ENCODE results near the gene TACC3. TPM values are rescaled to one million over a fixed set of nuclear protein-coding genes. Genes with fewer than 3 reads are reported as not detected.

TACC3 gene
- polyA plus RNA-seq, 1 of the 3 experiments (the other 2 are of a cell fraction): 49.5 TPM

DNA sequence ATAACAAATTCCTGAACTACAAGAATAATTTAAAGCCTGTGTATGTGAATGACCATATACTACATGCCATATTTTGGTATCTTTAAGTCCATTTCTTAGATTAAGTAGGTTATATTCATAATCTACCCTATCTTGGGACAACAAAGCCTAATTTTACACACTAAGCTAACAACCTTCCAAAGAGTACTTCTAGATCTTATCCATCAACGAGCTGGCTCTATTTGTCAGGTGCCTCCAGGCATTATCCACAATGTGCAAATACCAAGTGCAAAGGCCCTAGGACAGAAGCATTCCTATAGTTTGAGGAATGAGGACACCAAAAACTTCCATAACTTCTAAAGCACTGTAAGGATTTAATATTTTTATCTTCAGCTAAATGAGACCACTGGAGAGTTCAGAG is 12.7 kb upstream of the TACC3 start (continued):
- TF ChIP-seq SIN3A (IDR thresholded peaks at IDR 0.05; ENCODE audit: borderline replicate concordance, low read depth, low read length) (no peak), GABPA (IDR thresholded peaks at IDR 0.05; ENCODE audit: low read depth) (no peak), FOXM1 (IDR thresholded peaks at IDR 0.05; ENCODE audit: low read depth) (no peak)
- TF ChIP-seq, protein P1, sequence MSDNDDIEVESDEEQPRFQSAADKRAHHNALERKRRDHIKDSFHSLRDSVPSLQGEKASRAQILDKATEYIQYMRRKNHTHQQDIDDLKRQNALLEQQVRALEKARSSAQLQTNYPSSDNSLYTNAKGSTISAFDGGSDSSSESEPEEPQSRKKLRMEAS (IDR thresholded peaks at IDR 0.05; ENCODE audit: low read depth): no peak
- TF ChIP-seq, protein P2, sequence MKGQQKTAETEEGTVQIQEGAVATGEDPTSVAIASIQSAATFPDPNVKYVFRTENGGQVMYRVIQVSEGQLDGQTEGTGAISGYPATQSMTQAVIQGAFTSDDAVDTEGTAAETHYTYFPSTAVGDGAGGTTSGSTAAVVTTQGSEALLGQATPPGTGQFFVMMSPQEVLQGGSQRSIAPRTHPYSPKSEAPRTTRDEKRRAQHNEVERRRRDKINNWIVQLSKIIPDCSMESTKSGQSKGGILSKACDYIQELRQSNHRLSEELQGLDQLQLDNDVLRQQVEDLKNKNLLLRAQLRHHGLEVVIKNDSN (IDR thresholded peaks at IDR 0.05; ENCODE audit: borderline replicate concordance, low read depth): no peak
- TF ChIP-seq, protein P3, sequence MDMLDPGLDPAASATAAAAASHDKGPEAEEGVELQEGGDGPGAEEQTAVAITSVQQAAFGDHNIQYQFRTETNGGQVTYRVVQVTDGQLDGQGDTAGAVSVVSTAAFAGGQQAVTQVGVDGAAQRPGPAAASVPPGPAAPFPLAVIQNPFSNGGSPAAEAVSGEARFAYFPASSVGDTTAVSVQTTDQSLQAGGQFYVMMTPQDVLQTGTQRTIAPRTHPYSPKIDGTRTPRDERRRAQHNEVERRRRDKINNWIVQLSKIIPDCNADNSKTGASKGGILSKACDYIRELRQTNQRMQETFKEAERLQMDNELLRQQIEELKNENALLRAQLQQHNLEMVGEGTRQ (IDR thresholded peaks at IDR 0.05; ENCODE audit: borderline replicate concordance, low read depth, low read length): no peak

DNA sequence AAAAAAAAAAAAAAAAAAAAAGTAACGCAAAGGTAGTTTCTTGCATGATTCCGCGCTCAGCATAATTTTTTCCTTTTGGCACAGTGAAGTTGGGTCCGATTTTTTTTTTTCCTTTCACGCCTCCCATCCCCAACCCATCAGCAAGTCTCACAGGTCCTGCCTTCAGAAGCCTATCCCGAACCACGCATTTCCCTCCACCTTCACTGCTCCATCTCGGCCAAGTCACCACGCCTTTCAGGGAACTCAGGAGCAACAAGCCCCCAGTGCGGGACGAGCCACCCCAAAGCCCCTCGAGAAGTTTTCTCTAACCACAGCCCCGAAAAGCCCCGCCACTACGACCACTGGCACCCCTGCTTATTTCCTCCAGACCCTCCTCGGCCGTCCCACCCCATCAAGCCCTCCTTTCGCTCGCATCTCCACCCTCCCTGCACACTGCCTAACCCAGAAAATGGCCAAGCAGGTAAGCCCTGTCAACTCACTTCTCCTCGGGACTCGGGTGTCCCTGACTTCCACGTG is 10.2 kb upstream of the TACC3 start:
- Histone ChIP-seq H3K4me3 (ENCODE audit: low read depth in 2 of 2, low read length in 1 of 2) (peak overlapping the region; percentile 77 to 97), H3K4me1 (ENCODE audit: control insufficient read depth in 1 of 2, insufficient read depth in 2 of 2, low read depth in 1 of 2, low read length in 1 of 2) (peaks cover 13 to 23% of the 10 kb centered on the region in 2 experiments; a peak in 2 of 4 replicates), H3K27ac (ENCODE audit: low read depth in 2 of 2, low read length in 1 of 2) (peak overlapping the region; percentile 90 to 97), H3K9me2 (no peaks in the 10 kb centered on the region), H3K27me3 (ENCODE audit: insufficient read depth) (no peaks in the 10 kb centered on the region), H3F3A (replicated peaks; ENCODE audit: insufficient read depth) (peaks cover 24% of the 10 kb centered on the region), H3K79me2 (ENCODE audit: insufficient read depth) (peaks cover 89% of the 10 kb centered on the region), H4K20me1 (ENCODE audit: insufficient read depth) (peaks cover 37% of the 10 kb centered on the region), H3K36me3 (replicated peaks in 1 of 2; ENCODE audit: control insufficient read depth in 1 of 2, insufficient read depth in 2 of 2, low read length in 1 of 2) (peaks cover 6 to 31% of the 10 kb centered on the region in 2 experiments), H2AFZ (ENCODE audit: low read depth) (no peak overlapping the region), H3K9ac (peak overlapping the region; percentile 100), H3K9me3 (no peaks in the 10 kb centered on the region), H3K4me2 (peak overlapping the region; percentile 99)
- WGBS (ENCODE audit: low lambda C conversion rate): 11% methylated on average over 22 of the region's 22 CpGs
- TF ChIP-seq GATA2 (CRISPR knock-in tag; IDR thresholded peaks at IDR 0.05) (no peak), TCF12 (IDR thresholded peaks at IDR 0.05) (no peak)
- TF ChIP-seq, protein P3 (IDR thresholded peaks at IDR 0.05; ENCODE audit: borderline replicate concordance, low read depth, low read length): no peak
- ChIA-PET CTCF (interaction anchor here (0.7 to 2.1 kb wide), 4 partner anchors 18 to 188 kb away, joined by 3 to 19 read pairs (median 4); no protein-coding TSS in a partner anchor), POLR2A (interaction anchor here (1.3 to 2.1 kb wide), 2 partner anchors 10 to 66 kb away, joined by 4 to 16 read pairs; partner anchors contain the start of genes TACC3 and TMEM129)
- DNase-seq: no peak

DNA sequence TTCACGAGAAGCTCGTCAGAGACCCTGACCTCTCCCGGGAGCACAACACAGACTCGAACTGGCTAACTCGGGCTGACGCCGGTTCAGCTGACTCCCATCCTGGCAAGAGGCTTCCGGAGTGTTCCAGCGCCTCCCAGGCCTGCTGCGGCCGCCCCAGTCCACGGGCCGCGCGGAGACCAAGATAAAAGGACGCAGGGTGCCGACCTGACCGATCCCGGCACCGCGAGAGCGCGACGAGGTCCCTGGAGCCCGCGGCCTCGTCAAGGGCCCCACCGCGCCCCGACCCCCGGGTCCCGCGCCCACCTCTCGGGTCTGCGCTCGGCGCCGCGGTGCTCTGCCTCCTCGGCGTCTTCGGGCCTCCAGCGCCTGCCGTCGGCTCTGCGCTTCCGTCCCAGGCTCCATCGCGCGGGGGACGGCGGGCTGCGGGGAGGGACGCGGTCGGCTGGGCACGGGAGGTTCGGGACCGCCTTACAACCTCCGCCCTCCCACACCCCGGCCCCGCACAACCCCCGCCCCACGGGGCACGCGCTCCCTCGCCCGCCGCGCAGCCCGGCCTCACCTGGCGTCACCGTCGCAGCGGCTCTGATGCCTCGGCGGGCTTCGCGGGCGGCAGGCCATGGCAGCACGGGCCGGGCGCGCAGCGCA is 9.6 kb upstream of the TACC3 start:
- CTCF ChIA-PET: interaction anchor here (0.6 to 2.1 kb wide), 6 partner anchors 9 to 188 kb away, joined by 3 to 19 read pairs (median 4); partner anchors contain the start of genes TACC3 and TMEM129
- Histone ChIP-seq H3K4me2 (peak overlapping the region; percentile 99), H3K36me3 (replicated peaks in 1 of 2; ENCODE audit: control insufficient read depth in 1 of 2, insufficient read depth in 2 of 2, low read length in 1 of 2) (peaks cover 11 to 27% of the 10 kb centered on the region in 2 experiments), H3K9me2 (no peaks in the 10 kb centered on the region), H3K4me3 (ENCODE audit: low read depth in 2 of 2, low read length in 1 of 2) (peak overlapping the region; percentile 77 to 97), H3F3A (replicated peaks; ENCODE audit: insufficient read depth) (peaks cover 24% of the 10 kb centered on the region), H3K4me1 (ENCODE audit: control insufficient read depth in 1 of 2, insufficient read depth in 2 of 2, low read depth in 1 of 2, low read length in 1 of 2) (peaks cover 13 to 23% of the 10 kb centered on the region in 2 experiments; a peak in 2 of 4 replicates), H3K27ac (ENCODE audit: low read depth in 2 of 2, low read length in 1 of 2) (peak overlapping the region; percentile 90 to 97), H3K9me3 (no peaks in the 10 kb centered on the region), H3K9ac (peak overlapping the region; percentile 100), H2AFZ (ENCODE audit: low read depth) (no peak overlapping the region), H3K79me2 (ENCODE audit: insufficient read depth) (peaks cover 89% of the 10 kb centered on the region), H4K20me1 (ENCODE audit: insufficient read depth) (peaks cover 31% of the 10 kb centered on the region), H3K27me3 (ENCODE audit: insufficient read depth) (no peaks in the 10 kb centered on the region)
- WGBS (ENCODE audit: low lambda C conversion rate): 0% methylated on average over 1 of the region's 85 CpGs
- peak; percentile 80 for DNase-seq
- POLR2A ChIA-PET: interaction anchor here (0.7 to 2.1 kb wide), 5 partner anchors 8 to 67 kb away, joined by 3 to 16 read pairs (median 4); partner anchors contain the start of genes TACC3 and TMEM129
- TF ChIP-seq, protein P4, sequence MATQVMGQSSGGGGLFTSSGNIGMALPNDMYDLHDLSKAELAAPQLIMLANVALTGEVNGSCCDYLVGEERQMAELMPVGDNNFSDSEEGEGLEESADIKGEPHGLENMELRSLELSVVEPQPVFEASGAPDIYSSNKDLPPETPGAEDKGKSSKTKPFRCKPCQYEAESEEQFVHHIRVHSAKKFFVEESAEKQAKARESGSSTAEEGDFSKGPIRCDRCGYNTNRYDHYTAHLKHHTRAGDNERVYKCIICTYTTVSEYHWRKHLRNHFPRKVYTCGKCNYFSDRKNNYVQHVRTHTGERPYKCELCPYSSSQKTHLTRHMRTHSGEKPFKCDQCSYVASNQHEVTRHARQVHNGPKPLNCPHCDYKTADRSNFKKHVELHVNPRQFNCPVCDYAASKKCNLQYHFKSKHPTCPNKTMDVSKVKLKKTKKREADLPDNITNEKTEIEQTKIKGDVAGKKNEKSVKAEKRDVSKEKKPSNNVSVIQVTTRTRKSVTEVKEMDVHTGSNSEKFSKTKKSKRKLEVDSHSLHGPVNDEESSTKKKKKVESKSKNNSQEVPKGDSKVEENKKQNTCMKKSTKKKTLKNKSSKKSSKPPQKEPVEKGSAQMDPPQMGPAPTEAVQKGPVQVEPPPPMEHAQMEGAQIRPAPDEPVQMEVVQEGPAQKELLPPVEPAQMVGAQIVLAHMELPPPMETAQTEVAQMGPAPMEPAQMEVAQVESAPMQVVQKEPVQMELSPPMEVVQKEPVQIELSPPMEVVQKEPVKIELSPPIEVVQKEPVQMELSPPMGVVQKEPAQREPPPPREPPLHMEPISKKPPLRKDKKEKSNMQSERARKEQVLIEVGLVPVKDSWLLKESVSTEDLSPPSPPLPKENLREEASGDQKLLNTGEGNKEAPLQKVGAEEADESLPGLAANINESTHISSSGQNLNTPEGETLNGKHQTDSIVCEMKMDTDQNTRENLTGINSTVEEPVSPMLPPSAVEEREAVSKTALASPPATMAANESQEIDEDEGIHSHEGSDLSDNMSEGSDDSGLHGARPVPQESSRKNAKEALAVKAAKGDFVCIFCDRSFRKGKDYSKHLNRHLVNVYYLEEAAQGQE (IDR thresholded peaks at IDR 0.05; ENCODE audit: low read depth, low read length): no peak
- TF ChIP-seq, protein P5, sequence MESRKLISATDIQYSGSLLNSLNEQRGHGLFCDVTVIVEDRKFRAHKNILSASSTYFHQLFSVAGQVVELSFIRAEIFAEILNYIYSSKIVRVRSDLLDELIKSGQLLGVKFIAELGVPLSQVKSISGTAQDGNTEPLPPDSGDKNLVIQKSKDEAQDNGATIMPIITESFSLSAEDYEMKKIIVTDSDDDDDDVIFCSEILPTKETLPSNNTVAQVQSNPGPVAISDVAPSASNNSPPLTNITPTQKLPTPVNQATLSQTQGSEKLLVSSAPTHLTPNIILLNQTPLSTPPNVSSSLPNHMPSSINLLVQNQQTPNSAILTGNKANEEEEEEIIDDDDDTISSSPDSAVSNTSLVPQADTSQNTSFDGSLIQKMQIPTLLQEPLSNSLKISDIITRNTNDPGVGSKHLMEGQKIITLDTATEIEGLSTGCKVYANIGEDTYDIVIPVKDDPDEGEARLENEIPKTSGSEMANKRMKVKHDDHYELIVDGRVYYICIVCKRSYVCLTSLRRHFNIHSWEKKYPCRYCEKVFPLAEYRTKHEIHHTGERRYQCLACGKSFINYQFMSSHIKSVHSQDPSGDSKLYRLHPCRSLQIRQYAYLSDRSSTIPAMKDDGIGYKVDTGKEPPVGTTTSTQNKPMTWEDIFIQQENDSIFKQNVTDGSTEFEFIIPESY (IDR thresholded peaks at IDR 0.05; ENCODE audit: borderline replicate concordance, low read depth): no peak
- TF ChIP-seq MXI1 (IDR thresholded peaks at IDR 0.05; ENCODE audit: low read depth, low read length) (peak; percentile 55; the same call in 1 of the 2 replicates), EZH2phosphoT487 (IDR thresholded peaks at IDR 0.05; ENCODE audit: borderline replicate concordance, low read depth) (no peak)

Data from SK-N-SH (cell line).